CD4-positive, alpha-beta T cell treated with Interleukin-6 for 4 hours (primary cell): ENCODE results near the gene AFAP1.

ENCODE experiments used
- DNase-seq: peaks from one replicate; pipeline ENCODE4 v3.0.0-alpha.2; 2020; ENCODE audit warnings: mixed read lengths

Gene AFAP1

GRCh38 chr4:7912826-7913225 is 26.8 kb downstream of the AFAP1 start:
- no peak for DNase-seq

- DNase-seq, result no peak
Observed at GRCh38 chr4:7910952-7911578, 28.6 kb downstream of the AFAP1 start.

GRCh38 chr4:7910263-7910896 is 29.3 kb downstream of the AFAP1 start:
- no peak for DNase-seq

- no peak for DNase-seq
Observed at GRCh38 chr4:7909463-7910262, 30.0 kb downstream of the AFAP1 start.

GRCh38 chr4:7908668-7909067 is 31.0 kb downstream of the AFAP1 start:
- DNase-seq, result no peak

- no peak for DNase-seq
Observed at GRCh38 chr4:7907142-7907541, 32.5 kb downstream of the AFAP1 start.

GRCh38 chr4:7906171-7906701 is 33.4 kb downstream of the AFAP1 start:
- no peak for DNase-seq

- DNase-seq, result no peak
Observed at GRCh38 chr4:7904952-7905915, 34.4 kb downstream of the AFAP1 start.

- DNase-seq, result no peak
Observed at GRCh38 chr4:7903791-7904516, 35.7 kb downstream of the AFAP1 start.

- no peak for DNase-seq
Observed at GRCh38 chr4:7902826-7903225, 36.8 kb downstream of the AFAP1 start.

GRCh38 chr4:7902101-7902553 is 37.5 kb downstream of the AFAP1 start:
- no peak for DNase-seq

- DNase-seq, result no peak
Observed at GRCh38 chr4:7901311-7901885, 38.3 kb downstream of the AFAP1 start.

GRCh38 chr4:7900334-7900909 is 39.2 kb downstream of the AFAP1 start:
- DNase-seq, result no peak

GRCh38 chr4:7899184-7899869 is 40.3 kb downstream of the AFAP1 start:
- no peak for DNase-seq

- no peak for DNase-seq
Observed at GRCh38 chr4:7898385-7898784, 41.3 kb downstream of the AFAP1 start.

GRCh38 chr4:7897811-7898210 is 41.9 kb downstream of the AFAP1 start:
- no peak for DNase-seq

GRCh38 chr4:7894677-7895181 is 44.9 kb downstream of the AFAP1 start:
- no peak for DNase-seq

- no peak for DNase-seq
Observed at GRCh38 chr4:7894098-7894676, 45.5 kb downstream of the AFAP1 start.

GRCh38 chr4:7893539-7893938 is 46.1 kb downstream of the AFAP1 start:
- DNase-seq, result no peak
